Fibroblast of lung (primary cell): ENCODE data around the gene BNIPL. TPM values are rescaled to one million over a fixed set of nuclear protein-coding genes. Genes with fewer than 3 reads are reported as not detected.

ENCODE experiments used
- DNase-seq, 2 donors: peaks; one replicate each; pipeline versions ENCODE4 v3.0.0 to v3.0.0-alpha.2; 2010; ENCODE audit warnings: low read depth in 2 of 2
- H2AFZ ChIP-seq: 2 replicates; pipeline ENCODE4 v1.5.1; 2012; ENCODE audit warnings: low read length, control low read depth, inconsistent platforms
- H3K27ac ChIP-seq: 2 replicates; pipeline ENCODE4 v1.5.1; 2011; ENCODE audit warnings: low read length, control low read depth; ENCODE audit not compliant: insufficient read depth
- H3K27me3 ChIP-seq: 2 replicates; pipeline ENCODE4 v1.5.1; 2011; ENCODE audit warnings: mild to moderate bottlenecking, low read length; ENCODE audit not compliant: control insufficient read depth, insufficient read depth
- H3K36me3 ChIP-seq: 2 replicates; pipeline ENCODE4 v1.5.1; 2011; ENCODE audit warnings: low read length; ENCODE audit not compliant: control insufficient read depth, insufficient read depth
- H3K4me1 ChIP-seq: 2 replicates; pipeline ENCODE4 v1.5.1; 2011; ENCODE audit warnings: low read length; ENCODE audit not compliant: control insufficient read depth, insufficient read depth; ENCODE audit errors: extremely low read depth
- H3K4me2 ChIP-seq: 2 replicates; pipeline ENCODE4 v1.5.1; 2011; ENCODE audit warnings: low read length, control low read depth; ENCODE audit not compliant: insufficient read depth; ENCODE audit errors: extremely low read depth
- H3K4me3 ChIP-seq, 4 experiments: fragments of 200-600 bp in 1 of 4; sonication (generic) in 1 of 4; replicated peaks in 1 of 4; 2 replicates each; pipeline ENCODE4 v1.5.1; 2011 to 2016; ENCODE audit warnings: low read length in 4 of 4, low read depth in 3 of 4, mild to moderate bottlenecking in 3 of 4, control low read depth in 2 of 4, inconsistent platforms in 1 of 4, mixed read lengths in 1 of 4; ENCODE audit not compliant: insufficient read depth in 1 of 4; ENCODE audit errors: control extremely low read depth in 1 of 4
- H3K79me2 ChIP-seq: 2 replicates; pipeline ENCODE4 v1.5.1; 2012; ENCODE audit warnings: mild to moderate bottlenecking, low read length, inconsistent platforms; ENCODE audit not compliant: control insufficient read depth, insufficient read depth
- H3K9ac ChIP-seq: 2 replicates; pipeline ENCODE4 v1.5.1; 2011; ENCODE audit warnings: mild to moderate bottlenecking, low read length, control low read depth; ENCODE audit not compliant: insufficient read depth
- H3K9me3 ChIP-seq: 2 replicates; pipeline ENCODE4 v1.5.1; 2012; ENCODE audit warnings: low read depth, low read length; ENCODE audit not compliant: control insufficient read depth, insufficient read depth
- H4K20me1 ChIP-seq: 2 replicates; pipeline ENCODE4 v1.5.1; 2011; ENCODE audit warnings: low read length; ENCODE audit not compliant: control insufficient read depth, insufficient read depth; ENCODE audit errors: extremely low read depth
- EZH2 ChIP-seq: IDR thresholded peaks from 2 replicates; pipeline ENCODE4 v1.5.1; 2012; ENCODE audit warnings: low read length, control low read depth, mild to moderate bottlenecking; ENCODE audit errors: missing control alignments
- polyA plus RNA-seq, 2 donors: library from polyadenylated mRNA; depleted of rRNA in 1 of 2; stranded (reverse) in 1 of 2; unstranded in 1 of 2; fragments of >200 nt; gene quantifications; 2 replicates each; pipeline ENCODE4 v1.2.1, GENCODE V29; 2011 to 2012; ENCODE audit warnings: missing spikeins in 1 of 2
- total RNA-seq: library from RNA; depleted of rRNA; stranded (reverse); fragments of >200 nt; gene quantifications from 2 replicates; pipeline ENCODE4 v1.2.1, GENCODE V29; 2014
- TF ChIP-seq, protein P1 (sequence below), 2 donors: IDR thresholded peaks in 1 of 2; conservative IDR thresholded peaks in 1 of 2; 1 replicate in 1 of 2; 2 replicates in 1 of 2; pipeline ENCODE4 v1.5.1; 2011 to 2012; ENCODE audit warnings: low read length in 2 of 2, control low read depth in 1 of 2, inconsistent platforms in 1 of 2, low read depth in 1 of 2, mild to moderate bottlenecking in 1 of 2

Gene BNIPL
- total and polyA plus RNA-seq, 2 donors (not counting 1 experiment from before 2014, with no cell fraction given) = 0.10 to 0.33 TPM

DNA sequence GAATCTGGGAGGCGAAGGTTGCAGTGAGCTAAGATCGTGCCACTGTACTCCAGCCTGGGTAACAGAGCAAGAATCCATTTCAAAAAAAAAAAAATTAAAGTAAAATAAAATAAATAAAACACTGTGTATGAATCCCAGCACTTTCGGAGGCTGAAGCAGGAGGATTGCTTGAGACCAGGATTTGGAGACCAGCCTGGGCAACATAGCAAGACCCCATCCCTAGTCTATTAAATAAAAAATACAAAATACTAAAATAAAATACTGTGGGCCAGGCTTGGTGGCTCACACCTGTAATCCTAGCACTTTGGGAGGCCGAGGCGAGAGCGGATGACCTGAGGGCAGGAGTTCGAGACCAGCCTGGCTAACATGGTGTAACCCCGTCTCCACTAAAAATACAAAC, 4.2 kb upstream of the BNIPL start:
- Histone ChIP-seq H2AFZ (no peak overlapping the region), H3K9me3 (no peaks in the 10 kb centered on the region), H3K4me2 (no peak overlapping the region), H4K20me1 (no peaks in the 10 kb centered on the region), H3K4me1 (no peaks in the 10 kb centered on the region), H3K27ac (no peak overlapping the region), H3K27me3 (no peaks in the 10 kb centered on the region), H3K4me3 (no peak overlapping the region), H3K9ac (no peak overlapping the region), H3K36me3 (peaks cover 4% of the 10 kb centered on the region), H3K79me2 (no peaks in the 10 kb centered on the region)
- TF ChIP-seq, protein P1, sequence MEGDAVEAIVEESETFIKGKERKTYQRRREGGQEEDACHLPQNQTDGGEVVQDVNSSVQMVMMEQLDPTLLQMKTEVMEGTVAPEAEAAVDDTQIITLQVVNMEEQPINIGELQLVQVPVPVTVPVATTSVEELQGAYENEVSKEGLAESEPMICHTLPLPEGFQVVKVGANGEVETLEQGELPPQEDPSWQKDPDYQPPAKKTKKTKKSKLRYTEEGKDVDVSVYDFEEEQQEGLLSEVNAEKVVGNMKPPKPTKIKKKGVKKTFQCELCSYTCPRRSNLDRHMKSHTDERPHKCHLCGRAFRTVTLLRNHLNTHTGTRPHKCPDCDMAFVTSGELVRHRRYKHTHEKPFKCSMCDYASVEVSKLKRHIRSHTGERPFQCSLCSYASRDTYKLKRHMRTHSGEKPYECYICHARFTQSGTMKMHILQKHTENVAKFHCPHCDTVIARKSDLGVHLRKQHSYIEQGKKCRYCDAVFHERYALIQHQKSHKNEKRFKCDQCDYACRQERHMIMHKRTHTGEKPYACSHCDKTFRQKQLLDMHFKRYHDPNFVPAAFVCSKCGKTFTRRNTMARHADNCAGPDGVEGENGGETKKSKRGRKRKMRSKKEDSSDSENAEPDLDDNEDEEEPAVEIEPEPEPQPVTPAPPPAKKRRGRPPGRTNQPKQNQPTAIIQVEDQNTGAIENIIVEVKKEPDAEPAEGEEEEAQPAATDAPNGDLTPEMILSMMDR (conservative IDR thresholded peaks at IDR 0.05 in 1 of 2, IDR thresholded peaks at IDR 0.05 in 1 of 2; ENCODE audit: low read depth in 1 of 2, low read length in 2 of 2) = no peak
- no peak for TF ChIP-seq EZH2
- no peak for DNase-seq

DNA sequence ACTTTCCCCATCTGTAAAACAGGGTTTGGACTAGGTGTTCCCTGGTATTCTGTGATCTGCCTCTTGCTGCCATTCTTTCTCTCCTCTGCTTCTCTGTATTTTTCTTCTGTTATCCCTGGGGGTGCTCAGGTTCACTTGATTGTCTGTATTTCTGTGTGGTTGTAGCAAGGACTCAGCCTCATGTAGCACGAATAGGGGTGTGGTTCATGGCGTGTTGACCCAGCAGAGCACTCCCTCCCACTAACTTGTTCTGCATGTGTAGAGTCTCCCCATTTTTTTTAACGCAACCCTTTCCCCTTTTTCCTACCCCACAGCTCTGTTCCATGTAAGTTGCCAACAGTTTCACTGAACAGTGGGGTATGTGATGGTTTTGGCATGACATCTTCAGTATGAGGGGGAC, 1.2 kb upstream of the BNIPL start:
- H3K9me3 ChIP-seq = no peaks in the 10 kb centered on the region
- DNase-seq = no peak
- no peaks in the 10 kb centered on the region for H4K20me1 ChIP-seq
- H3K27ac ChIP-seq = no peak overlapping the region
- H3K27me3 ChIP-seq = no peaks in the 10 kb centered on the region
- H3K36me3 ChIP-seq = peaks cover 2% of the 10 kb centered on the region
- no peak for TF ChIP-seq EZH2
- TF ChIP-seq, protein P1 (conservative IDR thresholded peaks at IDR 0.05 in 1 of 2, IDR thresholded peaks at IDR 0.05 in 1 of 2; ENCODE audit: low read depth in 1 of 2, low read length in 2 of 2) = no peak
- no peaks in the 10 kb centered on the region for H3K4me1 ChIP-seq
- no peak overlapping the region for H3K9ac ChIP-seq
- H2AFZ ChIP-seq = no peak overlapping the region
- H3K79me2 ChIP-seq = no peaks in the 10 kb centered on the region
- no peak overlapping the region for H3K4me2 ChIP-seq
- no peak overlapping the region for H3K4me3 ChIP-seq

DNA sequence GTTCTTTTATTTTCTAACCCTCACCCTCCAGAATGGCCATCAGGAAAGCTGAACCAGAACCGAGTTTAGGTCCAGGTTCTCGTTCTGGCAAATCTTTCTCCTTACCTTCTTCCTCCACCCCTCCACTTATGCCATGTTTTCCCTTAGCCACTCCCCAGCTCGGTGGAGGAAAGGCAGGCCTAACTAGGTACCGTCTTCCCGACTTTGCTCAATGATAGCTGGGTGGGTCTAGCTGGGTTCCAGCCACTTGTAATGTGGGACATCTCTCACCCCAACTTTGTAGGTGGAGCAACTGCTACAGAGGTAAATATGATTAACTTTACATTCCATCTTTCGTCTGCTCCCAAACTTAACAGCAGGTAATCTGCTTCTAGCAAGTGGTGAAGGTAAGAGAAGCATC, 646 bp downstream of the BNIPL start:
- no peaks in the 10 kb centered on the region for H3K36me3 ChIP-seq
- H2AFZ ChIP-seq = no peak overlapping the region
- H3K79me2 ChIP-seq = no peaks in the 10 kb centered on the region
- H4K20me1 ChIP-seq = no peaks in the 10 kb centered on the region
- no peak overlapping the region for H3K27ac ChIP-seq
- H3K4me3 ChIP-seq = no peak overlapping the region
- H3K4me1 ChIP-seq = no peaks in the 10 kb centered on the region
- no peak overlapping the region for H3K4me2 ChIP-seq
- TF ChIP-seq EZH2 = no peak
- TF ChIP-seq, protein P1 (conservative IDR thresholded peaks at IDR 0.05 in 1 of 2, IDR thresholded peaks at IDR 0.05 in 1 of 2; ENCODE audit: low read depth in 1 of 2, low read length in 2 of 2) = no peak
- H3K27me3 ChIP-seq = no peaks in the 10 kb centered on the region
- no peak overlapping the region for H3K9ac ChIP-seq
- DNase-seq = no peak
- no peaks in the 10 kb centered on the region for H3K9me3 ChIP-seq
